Fibroblast of lung (primary cell): ENCODE measurements around the gene ARHGEF11.

Source experiments
- CTCF ChIP-seq, 2 donors: IDR thresholded peaks in 1 of 2; conservative IDR thresholded peaks in 1 of 2; 1 replicate in 1 of 2; 2 replicates in 1 of 2; pipeline ENCODE4 v1.5.1; 2011 to 2012; ENCODE audit warnings: low read length in 2 of 2, control low read depth in 1 of 2, inconsistent platforms in 1 of 2, low read depth in 1 of 2, mild to moderate bottlenecking in 1 of 2
- EZH2 ChIP-seq: IDR thresholded peaks from 2 replicates; pipeline ENCODE4 v1.5.1; 2012; ENCODE audit warnings: low read length, control low read depth, mild to moderate bottlenecking; ENCODE audit errors: missing control alignments

GRCh38 chr1:156898971-156899664 lies 146.4 kb downstream of the ARHGEF11 start:
- no peak for TF ChIP-seq EZH2
- no peak for TF ChIP-seq CTCF (conservative IDR thresholded peaks at IDR 0.05 in 1 of 2, IDR thresholded peaks at IDR 0.05 in 1 of 2; ENCODE audit: low read depth in 1 of 2, low read length in 2 of 2)
